Stomach (tissue), 9 donors: ENCODE data around the gene CDPF1. TPM values are rescaled to one million over a fixed set of nuclear protein-coding genes. Genes with fewer than 3 reads are reported as not detected.

Experiments
- DNase-seq, 2 donors: peaks; one replicate each; pipeline versions ENCODE4 v3.0.0 to v3.0.0-alpha.2; 2013 to 2019
- H3K27ac ChIP-seq, 5 donors: fragments of 200-600 bp in 4 of 5; sonication (generic) in 4 of 5; one replicate each; pipeline ENCODE4 v1.5.1; 2013 to 2019; ENCODE audit warnings: mild to moderate bottlenecking in 1 of 5, moderate library complexity in 1 of 5
- H3K27me3 ChIP-seq, 3 donors: fragments of 200-600 bp; sonication (generic); one replicate each; pipeline ENCODE4 v1.5.1; 2017 to 2019; ENCODE audit warnings: mixed run types in 1 of 3
- H3K36me3 ChIP-seq, 4 donors: fragments of 200-600 bp; sonication (generic); 1 replicate in 3 of 4; 2 replicates in 1 of 4; pipeline ENCODE4 v1.5.1; 2016 to 2019
- H3K4me1 ChIP-seq, 4 donors: fragments of 200-600 bp; sonication (generic); one replicate each; pipeline ENCODE4 v1.5.1; 2016 to 2019
- H3K4me3 ChIP-seq, 4 donors: fragments of 200-600 bp; sonication (generic) in 3 of 4; one replicate each; pipeline ENCODE4 v1.5.1; 2016 to 2019; ENCODE audit warnings: mild to moderate bottlenecking in 1 of 4
- H3K9me3 ChIP-seq, 4 donors: fragments of 200-600 bp; sonication (generic); one replicate each; pipeline ENCODE4 v1.5.1; 2016 to 2019
- EP300 ChIP-seq: sonication (generic); formaldehyde crosslinking; IDR thresholded peaks from one replicate; pipeline ENCODE4 v1.6.1; 2017; ENCODE audit warnings: antibody characterized with exemption
- POLR2A ChIP-seq, 4 donors: fragments of 450-650 bp; IDR thresholded peaks; one replicate each; pipeline ENCODE4 v1.6.1; 2016; ENCODE audit warnings: antibody characterized with exemption in 4 of 4, control low read depth in 2 of 4, mild to moderate bottlenecking in 1 of 4, moderate library complexity in 1 of 4
- POLR2AphosphoS5 ChIP-seq, 3 donors: sonication (generic); formaldehyde crosslinking; IDR thresholded peaks; one replicate each; pipeline ENCODE4 v1.6.1; 2016; ENCODE audit warnings: antibody characterized with exemption in 3 of 3
- WGBS, 5 donors: extraction: QIAGEN DNeasy Blood & Tissue Kit in 3 of 5; methylation state at CpG; one replicate each; pipeline versions ENCODE4 v1.1.5 to v1.1.7; 2013 to 2018; 5-methylcytosine and 5-hydroxymethylcytosine counted together
- intact Hi-C: fragments of 100-400 bp; cut with DNase I; formaldehyde crosslinking; loops from one replicate; pipeline ENCODE4 v1.15.1; 2023; ENCODE audit warnings: low total_unique reads
- polyA plus RNA-seq, 3 donors: library from polyadenylated mRNA; stranded (reverse); fragments of 200-250 nt; gene quantifications; one replicate each; pipeline ENCODE4 v1.2.3, GENCODE V29; 2013
- total RNA-seq, 5 donors: library from RNA; depleted of rRNA; stranded (reverse); fragments of >200 nt; gene quantifications; one replicate each; pipeline versions ENCODE4 v1.1.0 to v1.2.3, GENCODE V29; 2014 to 2016
- TF ChIP-seq, protein P1 (sequence below), 7 experiments: fragments of 450-650 bp in 4 of 7; fragments of 200-600 bp in 3 of 7; sonication (generic) in 3 of 7; IDR thresholded peaks; one replicate each; pipeline ENCODE4 v1.5.1; 2016 to 2019; ENCODE audit warnings: antibody characterized with exemption in 7 of 7, control low read depth in 2 of 7, mild to moderate bottlenecking in 1 of 7
- donor health status: healthy with polysubstance abuse.
- donor health status: Bipolar disorder and iron deficiency.
- donor health status: healthy.

The CDPF1 gene
- total and polyA plus RNA-seq, 8 donors, result 7.2 to 24.6 (median 11.6) TPM; not detected in 1

DNA sequence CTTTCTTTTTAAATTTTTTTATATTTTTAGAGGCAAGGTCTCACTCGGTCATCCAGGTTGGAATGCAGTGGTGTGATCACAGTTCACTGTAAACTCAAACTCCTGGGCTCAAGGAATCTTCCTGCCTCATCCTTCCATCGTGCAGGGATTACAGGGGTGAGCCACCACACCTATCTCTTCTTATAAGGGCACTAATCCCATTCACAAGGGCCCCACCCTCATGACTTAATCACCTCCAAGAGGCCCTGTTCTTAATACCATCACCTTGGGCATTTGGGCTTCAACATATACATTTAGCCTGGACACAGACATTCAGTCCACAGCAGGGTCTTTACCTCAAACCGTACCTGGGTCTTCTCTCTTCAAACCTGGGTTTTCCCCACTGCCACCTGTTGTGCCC, 42.1 kb upstream of the CDPF1 start:
- intact Hi-C loops, result no loop called here
- DNase-seq, result no peak

DNA sequence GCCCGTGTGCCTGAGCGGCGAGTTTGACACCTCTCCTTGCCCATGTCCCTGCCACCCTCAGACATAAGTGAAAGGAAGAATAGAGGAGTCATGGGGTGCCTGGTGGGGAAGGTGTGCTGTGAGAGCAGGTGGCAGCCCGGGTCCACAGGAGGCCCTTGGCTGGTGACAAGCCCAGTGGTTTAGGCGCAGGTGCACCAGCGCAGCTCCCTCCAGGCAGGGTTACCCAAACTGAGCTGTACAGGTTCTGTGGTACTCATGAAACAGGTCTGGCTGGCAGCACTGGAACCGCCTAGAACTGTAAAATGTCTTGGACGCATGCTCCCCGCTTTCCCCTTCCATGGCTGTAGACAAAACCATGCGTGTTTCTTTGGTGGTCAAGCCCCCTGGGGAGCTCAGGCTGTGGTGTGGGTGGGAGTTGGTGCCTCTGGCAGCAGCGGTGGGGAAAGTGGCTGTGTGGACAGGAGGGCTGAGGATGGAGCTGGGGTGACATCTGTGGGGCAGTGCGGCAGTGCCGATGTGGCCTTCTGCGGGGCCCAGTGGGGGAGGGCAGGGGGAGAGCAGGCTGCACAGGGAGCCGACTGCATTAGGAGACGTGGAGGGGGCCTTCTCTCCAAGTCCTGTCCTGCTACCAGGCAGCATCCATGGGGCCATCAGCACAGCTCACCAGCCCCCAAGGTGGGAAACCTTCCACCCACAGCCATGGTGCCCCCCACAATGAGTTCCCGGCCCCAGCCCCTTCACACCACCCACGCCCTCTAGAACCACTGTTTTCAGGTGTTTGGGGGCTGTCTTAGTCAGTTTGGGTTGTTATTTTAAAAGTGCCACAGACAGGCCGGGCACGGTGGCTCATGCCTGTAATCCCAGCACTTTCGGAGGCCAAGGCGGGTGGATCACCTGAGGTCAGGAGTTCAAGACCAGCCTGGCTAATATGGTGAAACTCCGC, 41.0 kb upstream of the CDPF1 start:
- intact Hi-C loops, result no loop called here
- no peak overlapping the region for H3K4me3 ChIP-seq
- no peaks in the 10 kb centered on the region for H3K27me3 ChIP-seq
- H3K27ac ChIP-seq, result no peak overlapping the region
- peaks cover 6 to 26% (median 18%) of the 10 kb centered on the region in 4 donors for H3K4me1 ChIP-seq
- peaks cover 40 to 80% (median 78%) of the 10 kb centered on the region in 4 donors for H3K36me3 ChIP-seq
- no peak for TF ChIP-seq EP300
- no peak for TF ChIP-seq POLR2AphosphoS5 (IDR thresholded peaks at IDR 0.05)
- TF ChIP-seq POLR2A (IDR thresholded peaks at IDR 0.05), result no peak
- TF ChIP-seq, protein P1, sequence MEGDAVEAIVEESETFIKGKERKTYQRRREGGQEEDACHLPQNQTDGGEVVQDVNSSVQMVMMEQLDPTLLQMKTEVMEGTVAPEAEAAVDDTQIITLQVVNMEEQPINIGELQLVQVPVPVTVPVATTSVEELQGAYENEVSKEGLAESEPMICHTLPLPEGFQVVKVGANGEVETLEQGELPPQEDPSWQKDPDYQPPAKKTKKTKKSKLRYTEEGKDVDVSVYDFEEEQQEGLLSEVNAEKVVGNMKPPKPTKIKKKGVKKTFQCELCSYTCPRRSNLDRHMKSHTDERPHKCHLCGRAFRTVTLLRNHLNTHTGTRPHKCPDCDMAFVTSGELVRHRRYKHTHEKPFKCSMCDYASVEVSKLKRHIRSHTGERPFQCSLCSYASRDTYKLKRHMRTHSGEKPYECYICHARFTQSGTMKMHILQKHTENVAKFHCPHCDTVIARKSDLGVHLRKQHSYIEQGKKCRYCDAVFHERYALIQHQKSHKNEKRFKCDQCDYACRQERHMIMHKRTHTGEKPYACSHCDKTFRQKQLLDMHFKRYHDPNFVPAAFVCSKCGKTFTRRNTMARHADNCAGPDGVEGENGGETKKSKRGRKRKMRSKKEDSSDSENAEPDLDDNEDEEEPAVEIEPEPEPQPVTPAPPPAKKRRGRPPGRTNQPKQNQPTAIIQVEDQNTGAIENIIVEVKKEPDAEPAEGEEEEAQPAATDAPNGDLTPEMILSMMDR (IDR thresholded peaks at IDR 0.05), result no peak
- peaks cover 0 to 12% (median 5%) of the 10 kb centered on the region in 4 donors for H3K9me3 ChIP-seq
- DNase-seq, result no peak
- WGBS, 5 donors, result 88 to 99% (median 94%) methylated on average over 18 to 23 of the region's 23 CpGs

More for the DNA sequence above, 42.1 kb upstream of the CDPF1 start:
- Histone ChIP-seq H3K4me1 (peaks cover 12 to 32% (median 24%) of the 10 kb centered on the region in 4 donors), H3K4me3 (no peak overlapping the region), H3K36me3 (peaks cover 32 to 69% (median 68%) of the 10 kb centered on the region in 4 donors), H3K9me3 (peaks cover 0 to 12% (median 5%) of the 10 kb centered on the region in 4 donors), H3K27me3 (no peaks in the 10 kb centered on the region), H3K27ac (peak overlapping the region in 2 of 5 donors; percentile 8 to 37)
- WGBS, 5 donors, result 75 to 98% (median 92%) methylated on average over 3 of the region's 3 CpGs
- TF ChIP-seq POLR2AphosphoS5 (IDR thresholded peaks at IDR 0.05) (no peak), EP300 (no peak), POLR2A (IDR thresholded peaks at IDR 0.05) (no peak)
- TF ChIP-seq, protein P1 (IDR thresholded peaks at IDR 0.05), result no peak

DNA sequence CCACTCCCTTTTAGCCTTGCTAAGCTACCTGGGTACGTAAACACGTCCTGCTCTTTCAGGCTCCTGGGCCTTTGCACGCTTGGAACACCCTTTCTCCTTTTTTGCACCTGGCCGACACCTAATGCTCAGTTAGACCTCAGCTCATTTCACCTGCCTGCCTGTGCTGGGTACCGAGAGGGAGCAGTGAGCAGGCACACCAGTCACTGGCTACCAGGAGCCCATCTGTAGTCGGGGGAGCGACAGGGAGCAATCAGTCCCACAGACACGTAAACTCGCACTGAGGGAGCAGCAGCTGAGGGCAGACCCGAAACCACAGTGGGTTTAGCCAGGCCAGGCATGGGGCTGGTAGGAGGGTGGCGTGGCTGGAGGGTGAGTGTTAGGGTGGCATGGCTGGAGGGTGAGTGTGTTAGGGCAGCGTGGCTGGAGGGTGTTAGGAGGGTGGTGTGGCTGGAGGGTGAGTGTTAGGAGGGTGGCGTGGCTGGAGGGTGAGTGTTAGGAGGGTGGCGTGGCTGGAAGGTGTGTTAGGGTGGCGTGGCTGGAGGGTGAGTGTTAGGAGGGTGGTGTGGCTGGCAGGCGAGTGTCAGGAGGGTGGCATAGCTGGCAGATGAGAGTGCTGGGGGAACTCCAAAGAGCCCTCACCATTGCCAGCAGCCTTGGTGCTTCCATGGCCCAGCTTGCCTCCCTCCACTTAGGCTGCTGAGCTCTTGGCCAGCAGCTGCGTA, 40.2 kb upstream of the CDPF1 start:
- no peak overlapping the region for H3K27ac ChIP-seq
- H3K4me1 ChIP-seq, result peaks cover 0 to 18% (median 10%) of the 10 kb centered on the region in 4 donors
- TF ChIP-seq EP300 (no peak), POLR2A (IDR thresholded peaks at IDR 0.05) (no peak), POLR2AphosphoS5 (IDR thresholded peaks at IDR 0.05) (no peak)
- TF ChIP-seq, protein P1 (IDR thresholded peaks at IDR 0.05), result no peak
- DNase-seq, result no peak
- intact Hi-C loops, result no loop called here
- peaks cover 0 to 12% (median 5%) of the 10 kb centered on the region in 4 donors for H3K9me3 ChIP-seq
- H3K27me3 ChIP-seq, result no peaks in the 10 kb centered on the region
- H3K36me3 ChIP-seq, result peaks cover 48 to 88% (median 87%) of the 10 kb centered on the region in 4 donors
- no peak overlapping the region for H3K4me3 ChIP-seq
- WGBS, 5 donors, result 86 to 95% (median 93%) methylated on average over 17 of the region's 17 CpGs

GRCh38 chr22:46289244-46289891, 39.3 kb upstream of the CDPF1 start:
- WGBS, 5 donors, result 87 to 93% (median 91%) methylated on average over 27 to 33 of the region's 33 CpGs
- H3K27ac ChIP-seq, result peak overlapping the region in 2 of 5 donors; percentile 70 to 75
- H3K36me3 ChIP-seq, result peaks cover 56 to 97% (median 96%) of the 10 kb centered on the region in 4 donors

More at GRCh38 chr22:46289244-46289891, 39.3 kb upstream of the CDPF1 start:
- no peak overlapping the region for H3K4me3 ChIP-seq
- peaks cover 0 to 12% (median 5%) of the 10 kb centered on the region in 4 donors for H3K9me3 ChIP-seq
- TF ChIP-seq EP300, result no peak
- TF ChIP-seq POLR2A (IDR thresholded peaks at IDR 0.05), result no peak
- TF ChIP-seq POLR2AphosphoS5 (IDR thresholded peaks at IDR 0.05), result no peak
- TF ChIP-seq, protein P1 (IDR thresholded peaks at IDR 0.05), result no peak
- peaks cover 0 to 18% (median 9%) of the 10 kb centered on the region in 4 donors for H3K4me1 ChIP-seq
- no peaks in the 10 kb centered on the region for H3K27me3 ChIP-seq
- no peak for DNase-seq
- intact Hi-C loops, result no loop called here
